Endodermal cell (in vitro differentiated cells): ENCODE data around the gene TOR3A. TPM values are rescaled to one million over a fixed set of nuclear protein-coding genes. Genes with fewer than 3 reads are reported as not detected.

Source experiments
- DNase-seq: peaks from one replicate; pipeline ENCODE4 v3.0.0-alpha.2; 2017
- H3K27ac ChIP-seq: 2 replicates; pipeline ENCODE4 v1.5.1; 2013; ENCODE audit warnings: mild to moderate bottlenecking, low read depth, low read length, moderate library complexity
- H3K27me3 ChIP-seq: 2 replicates; pipeline ENCODE4 v1.6.1; 2013; ENCODE audit warnings: mild to moderate bottlenecking, low read length, moderate library complexity; ENCODE audit not compliant: insufficient read depth, control insufficient read depth, poor library complexity, severe bottlenecking
- H3K36me3 ChIP-seq: 2 replicates; pipeline ENCODE4 v1.7.0; 2013; ENCODE audit warnings: mild to moderate bottlenecking, low read length, moderate library complexity; ENCODE audit not compliant: control insufficient read depth, insufficient read depth
- H3K4me1 ChIP-seq: one replicate; pipeline ENCODE4 v1.7.0; 2013; ENCODE audit warnings: low read length; ENCODE audit not compliant: control insufficient read depth, insufficient read depth
- H3K4me3 ChIP-seq: 2 replicates; pipeline ENCODE4 v1.5.1; 2013; ENCODE audit warnings: mild to moderate bottlenecking, low read length, moderate library complexity
- H3K9ac ChIP-seq: 2 replicates; pipeline ENCODE4 v1.6.1; 2013; ENCODE audit warnings: mild to moderate bottlenecking, low read length, moderate library complexity; ENCODE audit not compliant: poor library complexity, severe bottlenecking; ENCODE audit errors: extremely low read depth
- H3K9me3 ChIP-seq: 2 replicates; pipeline ENCODE4 v1.6.1; 2013; ENCODE audit warnings: mild to moderate bottlenecking, low read length, moderate library complexity; ENCODE audit not compliant: control insufficient read depth
- H3K27ac Mint-ChIP-seq: 2 replicates; pipeline ENCODE4 v1.8.0; 2020; ENCODE audit warnings: mixed read lengths
- H3K27me3 Mint-ChIP-seq: 2 replicates; pipeline ENCODE4 v1.8.0; 2021; ENCODE audit warnings: mild to moderate bottlenecking, mixed read lengths; ENCODE audit not compliant: insufficient read depth
- H3K36me3 Mint-ChIP-seq: 2 replicates; pipeline ENCODE4 v1.8.0; 2020; ENCODE audit warnings: low read depth, mixed read lengths
- H3K4me1 Mint-ChIP-seq: 2 replicates; pipeline ENCODE4 v1.8.0; 2020; ENCODE audit warnings: mixed read lengths
- H3K4me3 Mint-ChIP-seq: 2 replicates; pipeline ENCODE4 v1.8.0; 2020; ENCODE audit warnings: mild to moderate bottlenecking, moderate library complexity, mixed read lengths
- H3K9me3 Mint-ChIP-seq: 2 replicates; pipeline ENCODE4 v1.8.0; 2020; ENCODE audit warnings: mild to moderate bottlenecking, mixed read lengths
- CTCF ChIP-seq: fragments of 200-600 bp; sonication (generic); conservative IDR thresholded peaks from 2 replicates; pipeline ENCODE4 v1.5.0; 2021; ENCODE audit warnings: antibody characterized with exemption, mild to moderate bottlenecking
- WGBS, 2 experiments: methylation state at CpG; one replicate each; pipeline versions ENCODE4 v1.1.5 to v1.1.7; 2013; ENCODE audit warnings: missing lambda C conversion rate in 2 of 2, mixed read lengths in 1 of 2; ENCODE audit not compliant: insufficient coverage in 1 of 2, insufficient read length in 1 of 2; 5-methylcytosine and 5-hydroxymethylcytosine counted together
- total RNA-seq, 2 donors: library from RNA; stranded (reverse); fragmentation: NEBNext Ultra II Directional in 1 of 2; extraction: Animal tissue kit (Norgen Biotek cat#: 25700) in 1 of 2; gene quantifications; 2 replicates in 1 of 2; 3 replicates in 1 of 2; pipeline ENCODE4 v1.2.1, GENCODE V29; 2021

Gene TOR3A
- total RNA-seq, 2 donors from 2014 or later, result 23.4 to 24.7 TPM

GRCh38 chr1:179058487-179059483 lies 23.1 kb upstream of the TOR3A start:
- Histone ChIP-seq H3K4me3 (no peak overlapping the region), H3K27me3 (no peaks in the 10 kb centered on the region), H3K4me1 (no peaks in the 10 kb centered on the region), H3K36me3 (peaks cover 54% of the 10 kb centered on the region), H3K27ac (no peak overlapping the region), H3K9me3 (peaks cover 22% of the 10 kb centered on the region), H3K9ac (no peak overlapping the region)
- no peaks in the 10 kb centered on the region for H3K4me1 Mint-ChIP-seq
- no peak overlapping the region for H3K4me3 Mint-ChIP-seq
- H3K9me3 Mint-ChIP-seq, result peaks cover 17% of the 10 kb centered on the region
- DNase-seq, result no peak
- 89 to 90% methylated on average over 2 to 3 of the region's 3 CpGs for WGBS, 2 experiments
- TF ChIP-seq CTCF, result no peak
- H3K36me3 Mint-ChIP-seq, result peaks cover 59% of the 10 kb centered on the region
- H3K27me3 Mint-ChIP-seq, result no peaks in the 10 kb centered on the region
- H3K27ac Mint-ChIP-seq, result peak overlapping the region; percentile 6

GRCh38 chr1:179061360-179062282 lies 20.2 kb upstream of the TOR3A start:
- no peak overlapping the region for H3K27ac Mint-ChIP-seq
- DNase-seq, result no peak
- no peak overlapping the region for H3K4me3 Mint-ChIP-seq
- H3K4me1 Mint-ChIP-seq, result no peaks in the 10 kb centered on the region
- TF ChIP-seq CTCF, result no peak
- no peak overlapping the region for H3K4me3 ChIP-seq
- peaks cover 58% of the 10 kb centered on the region for H3K36me3 Mint-ChIP-seq
- H3K27me3 Mint-ChIP-seq, result no peaks in the 10 kb centered on the region
- peaks cover 4% of the 10 kb centered on the region for H3K9me3 Mint-ChIP-seq
- no peaks in the 10 kb centered on the region for H3K4me1 ChIP-seq
- no peak overlapping the region for H3K9ac ChIP-seq
- 94 to 98% methylated on average over 3 to 8 of the region's 8 CpGs for WGBS, 2 experiments
- no peaks in the 10 kb centered on the region for H3K27me3 ChIP-seq
- H3K9me3 ChIP-seq, result peaks cover 5% of the 10 kb centered on the region
- H3K27ac ChIP-seq, result no peak overlapping the region
- H3K36me3 ChIP-seq, result peaks cover 53% of the 10 kb centered on the region

- no peak for TF ChIP-seq CTCF
Observed at GRCh38 chr1:179066471-179066870, 15.4 kb upstream of the TOR3A start.

More at GRCh38 chr1:179066471-179066870, 15.4 kb upstream of the TOR3A start:
- no peaks in the 10 kb centered on the region for H3K27me3 Mint-ChIP-seq
- Histone ChIP-seq H3K36me3 (peaks cover 43% of the 10 kb centered on the region), H3K9ac (no peak overlapping the region), H3K27me3 (no peaks in the 10 kb centered on the region), H3K9me3 (no peaks in the 10 kb centered on the region), H3K4me3 (no peak overlapping the region), H3K4me1 (no peaks in the 10 kb centered on the region), H3K27ac (no peak overlapping the region)
- H3K36me3 Mint-ChIP-seq, result peaks cover 46% of the 10 kb centered on the region
- H3K9me3 Mint-ChIP-seq, result no peaks in the 10 kb centered on the region
- DNase-seq, result no peak
- H3K27ac Mint-ChIP-seq, result no peak overlapping the region
- H3K4me1 Mint-ChIP-seq, result no peaks in the 10 kb centered on the region
- no peak overlapping the region for H3K4me3 Mint-ChIP-seq
- 91 to 98% methylated on average over 3 to 4 of the region's 4 CpGs for WGBS, 2 experiments
